K562 (cell line): ENCODE results near the gene PID1.

Experiments
- KAT8 ChIP-seq: fragments of 450-650 bp; IDR thresholded peaks from 2 replicates; pipeline ENCODE4 v1.6.1; 2016; ENCODE audit warnings: low read depth, mild to moderate bottlenecking
- MAX ChIP-seq: sonication (generic); formaldehyde crosslinking; IDR thresholded peaks from 2 replicates; pipeline ENCODE4 v1.9.0; 2022; ENCODE audit warnings: mild to moderate bottlenecking, missing genetic modification reagents
- NR3C1 ChIP-seq: sonication (generic); formaldehyde crosslinking; IDR thresholded peaks from 2 replicates; pipeline ENCODE4 v1.8.1; 2022; ENCODE audit warnings: missing genetic modification reagents
- POLR2AphosphoS5 ChIP-seq: IDR thresholded peaks from 2 replicates; pipeline ENCODE4 v1.6.1; 2011; ENCODE audit warnings: mild to moderate bottlenecking, low read depth, low read length, moderate library complexity; ENCODE audit not compliant: control insufficient read depth, insufficient read depth
- RAD21 ChIP-seq, 2 experiments: fragments of 250-450 bp in 1 of 2; fragments of 450-650 bp in 1 of 2; sonication (Bioruptor Pico) in 1 of 2; formaldehyde crosslinking in 1 of 2; IDR thresholded peaks in 1 of 2; conservative IDR thresholded peaks in 1 of 2; 2 replicates each; pipeline versions ENCODE4 v1.4.0 to v1.8.0; 2020 to 2022; ENCODE audit warnings: mild to moderate bottlenecking in 2 of 2, moderate library complexity in 1 of 2
- ZNF518B ChIP-seq: fragments of 250-450 bp; sonication (Bioruptor Pico); IDR thresholded peaks from 2 replicates; pipeline ENCODE4 v1.5.0; 2021; ENCODE audit warnings: mild to moderate bottlenecking, moderate library complexity

- TF ChIP-seq POLR2AphosphoS5 (no peak), KAT8 (no peak), NR3C1 (no peak), MAX (CRISPR knock-in tag) (no peak), RAD21 (CRISPR knock-in tag; conservative IDR thresholded peaks at IDR 0.05 in 1 of 2, IDR thresholded peaks at IDR 0.05 in 1 of 2) (no peak), ZNF518B (CRISPR knock-in tag) (no peak)
Measured at GRCh38 chr2:229206548-229206947, 64.5 kb downstream of the PID1 start.
